AG09309 (cell line): ENCODE data around the gene SYTL3.

Experiments used
- DNase-seq: peaks from one replicate; pipeline ENCODE4 v3.0.0-alpha.2; 2010; ENCODE audit warnings: low read depth
- H3K4me3 ChIP-seq: 2 replicates; pipeline ENCODE4 v1.5.1; 2011; ENCODE audit warnings: mild to moderate bottlenecking, low read depth, low read length, moderate library complexity; ENCODE audit not compliant: control insufficient read depth
- TF ChIP-seq, protein P1 (sequence below): IDR thresholded peaks from 2 replicates; pipeline ENCODE4 v1.5.1; 2011; ENCODE audit warnings: mild to moderate bottlenecking, low read depth, low read length, inconsistent platforms; ENCODE audit not compliant: insufficient read depth, control insufficient read depth; ENCODE audit errors: missing control alignments

SYTL3 gene

GRCh38 chr6:158767709-158768108 lies 117.9 kb downstream of the SYTL3 start:
- DNase-seq = no peak
- no peak overlapping the region for H3K4me3 ChIP-seq
- TF ChIP-seq, protein P1, sequence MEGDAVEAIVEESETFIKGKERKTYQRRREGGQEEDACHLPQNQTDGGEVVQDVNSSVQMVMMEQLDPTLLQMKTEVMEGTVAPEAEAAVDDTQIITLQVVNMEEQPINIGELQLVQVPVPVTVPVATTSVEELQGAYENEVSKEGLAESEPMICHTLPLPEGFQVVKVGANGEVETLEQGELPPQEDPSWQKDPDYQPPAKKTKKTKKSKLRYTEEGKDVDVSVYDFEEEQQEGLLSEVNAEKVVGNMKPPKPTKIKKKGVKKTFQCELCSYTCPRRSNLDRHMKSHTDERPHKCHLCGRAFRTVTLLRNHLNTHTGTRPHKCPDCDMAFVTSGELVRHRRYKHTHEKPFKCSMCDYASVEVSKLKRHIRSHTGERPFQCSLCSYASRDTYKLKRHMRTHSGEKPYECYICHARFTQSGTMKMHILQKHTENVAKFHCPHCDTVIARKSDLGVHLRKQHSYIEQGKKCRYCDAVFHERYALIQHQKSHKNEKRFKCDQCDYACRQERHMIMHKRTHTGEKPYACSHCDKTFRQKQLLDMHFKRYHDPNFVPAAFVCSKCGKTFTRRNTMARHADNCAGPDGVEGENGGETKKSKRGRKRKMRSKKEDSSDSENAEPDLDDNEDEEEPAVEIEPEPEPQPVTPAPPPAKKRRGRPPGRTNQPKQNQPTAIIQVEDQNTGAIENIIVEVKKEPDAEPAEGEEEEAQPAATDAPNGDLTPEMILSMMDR = no peak

- no peak overlapping the region for H3K4me3 ChIP-seq
- DNase-seq = no peak
- TF ChIP-seq, protein P1 = no peak
These were observed 118.6 kb downstream of the SYTL3 start for GRCh38 chr6:158768436-158768835.

DNA sequence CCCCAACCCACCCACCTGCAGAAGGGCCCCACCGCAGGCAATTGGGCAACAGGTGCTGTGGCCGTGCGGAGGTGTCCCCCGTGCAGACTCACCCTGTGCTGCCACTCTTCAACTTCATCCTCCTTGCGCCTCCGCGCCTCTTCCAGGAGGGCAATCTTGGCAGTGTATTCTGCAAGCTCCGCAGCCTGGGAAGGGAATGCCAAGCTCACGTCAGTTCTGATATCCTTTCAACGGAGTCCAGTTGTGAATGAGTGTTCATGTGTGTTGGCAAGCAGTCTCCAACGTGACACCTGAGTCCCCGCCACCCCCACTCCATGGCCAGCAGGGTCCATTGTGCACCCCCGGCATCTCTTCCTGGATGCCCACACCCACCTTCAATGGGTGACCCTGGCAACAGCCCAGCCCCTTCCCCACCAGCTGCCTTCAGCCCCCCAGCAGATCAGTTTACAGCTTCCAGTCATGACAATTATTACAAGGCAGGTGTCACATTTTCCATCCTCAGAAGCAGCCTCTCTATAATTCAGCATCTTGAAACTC lies 119.4 kb downstream of the SYTL3 start:
- no peak overlapping the region for H3K4me3 ChIP-seq
- DNase-seq = no peak
- TF ChIP-seq, protein P1 = no peak

DNA sequence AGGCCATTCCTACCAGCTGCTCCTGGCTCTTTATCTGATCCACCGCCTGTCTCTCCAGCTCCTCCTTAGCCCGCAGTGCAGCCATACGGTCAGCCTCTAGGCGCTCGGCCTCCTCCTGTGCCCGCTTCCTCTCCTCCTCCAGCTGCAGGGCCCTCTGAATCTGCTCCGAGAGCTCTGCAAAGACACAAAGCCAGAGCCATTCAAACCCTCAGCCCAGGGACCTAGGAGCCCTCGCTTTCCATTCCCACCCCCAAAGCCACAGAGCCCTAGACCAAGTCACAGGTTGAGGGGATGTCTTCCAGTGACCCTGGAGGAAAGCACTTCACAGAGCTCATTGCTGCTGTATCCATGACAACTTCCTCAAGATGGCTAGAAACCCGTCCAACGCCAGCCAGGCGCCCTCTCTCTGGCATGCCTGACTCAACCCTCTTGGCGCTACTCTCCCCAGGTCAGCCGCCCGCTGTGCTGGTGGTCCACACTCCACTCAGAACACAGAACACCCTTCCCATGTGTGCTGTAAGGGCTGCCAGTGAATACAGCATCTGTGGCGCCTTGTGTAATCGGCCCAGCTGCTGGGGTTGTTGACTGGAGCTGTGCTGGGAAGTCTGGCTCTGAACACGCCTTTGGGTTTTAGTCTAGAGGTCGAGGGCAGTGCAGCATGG lies 120.0 kb downstream of the SYTL3 start:
- DNase-seq = no peak
- no peak overlapping the region for H3K4me3 ChIP-seq
- TF ChIP-seq, protein P1 = no peak

GRCh38 chr6:158770533-158771330 lies 120.9 kb downstream of the SYTL3 start:
- TF ChIP-seq, protein P1 = no peak
- no peak overlapping the region for H3K4me3 ChIP-seq
- no peak for DNase-seq

DNA sequence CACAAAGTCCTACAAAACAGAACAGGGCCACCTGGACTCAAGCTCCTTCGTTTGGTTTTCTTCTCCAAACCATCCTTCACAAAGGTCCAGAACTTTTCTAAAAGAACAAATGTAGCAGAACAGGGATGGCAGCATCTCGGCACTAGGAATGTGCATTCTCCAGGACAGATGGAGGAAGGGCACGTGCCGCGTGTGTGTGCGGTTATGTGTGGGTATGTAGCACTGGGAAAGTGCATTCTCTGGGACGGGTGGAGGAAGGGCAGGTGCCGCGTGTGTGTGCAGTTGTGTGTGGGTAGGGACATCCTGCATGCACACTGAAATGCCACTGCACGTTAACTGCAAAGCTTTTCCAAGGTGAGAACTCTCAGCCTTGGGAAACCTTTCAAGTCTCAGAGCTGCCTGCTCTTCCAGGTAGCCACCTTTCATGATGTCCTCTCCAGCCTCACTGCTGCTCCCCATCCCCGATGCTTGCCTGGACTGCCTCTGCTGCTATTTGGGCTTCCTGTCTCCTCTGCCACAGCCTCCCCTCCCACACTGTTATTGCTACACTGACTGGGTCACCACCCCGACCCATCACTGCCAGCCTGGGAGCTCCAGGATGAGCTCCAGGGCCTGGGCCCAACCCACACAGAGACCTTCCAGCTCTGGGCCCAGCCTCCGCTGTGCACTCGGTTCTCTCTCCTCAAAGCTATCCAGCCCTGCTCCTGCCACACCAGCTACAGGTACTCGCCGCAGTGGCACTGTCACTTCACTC lies 121.7 kb downstream of the SYTL3 start:
- no peak overlapping the region for H3K4me3 ChIP-seq
- TF ChIP-seq, protein P1 = no peak
- no peak for DNase-seq
